Panc1 (cell line): ENCODE results near the gene ADPGK. TPM values are rescaled to one million over a fixed set of nuclear protein-coding genes. Genes with fewer than 3 reads are reported as not detected.

Source experiments
- ATAC-seq: fragments of 200-7000 bp; cut with Tn5 transposase; 2 replicates; pipeline ENCODE4 v1.9.1; 2020; ENCODE audit warnings: mild to moderate bottlenecking, moderate library complexity
- BruUV-seq: library from RNA; stranded (reverse); fragments of 400-500 nt; replicated peaks from 2 replicates; lab custom pipeline; 2021; lab: Mats Ljungman, UMichigan
- CTCF ChIA-PET: fragments of 300-600 bp; sonication (Branson Sonifier 250); formaldehyde crosslinking; loops from one replicate; lab custom pipeline; 2022; ENCODE audit warnings: antibody characterized with exemption; lab: Charles Lee
- POLR2A ChIA-PET: fragments of 300-600 bp; sonication (Branson Sonifier 250); formaldehyde crosslinking; loops from one replicate; lab custom pipeline; 2022; ENCODE audit warnings: antibody characterized with exemption; lab: Charles Lee
- DNase-seq: peaks from one replicate; pipeline ENCODE4 v3.0.0-alpha.2; 2010; ENCODE audit warnings: low read depth, low spot score
- H3K27ac ChIP-seq: 2 replicates; pipeline ENCODE4 v1.5.1; 2011; ENCODE audit warnings: mild to moderate bottlenecking, low read length, inconsistent platforms
- H3K27me3 ChIP-seq: fragments of 200-500 bp; sonication (Bioruptor generic); 2 replicates; pipeline ENCODE4 v1.6.0; 2014; ENCODE audit warnings: low read length, inconsistent platforms; ENCODE audit not compliant: control insufficient read depth, insufficient read depth
- H3K36me3 ChIP-seq: fragments of 200-500 bp; sonication (Bioruptor generic); 2 replicates; pipeline ENCODE4 v1.5.1; 2014; ENCODE audit warnings: inconsistent platforms, mild to moderate bottlenecking, low read length, moderate library complexity; ENCODE audit not compliant: control insufficient read depth, insufficient read depth
- H3K4me1 ChIP-seq: 2 replicates; pipeline ENCODE4 v1.5.1; 2011; ENCODE audit warnings: inconsistent platforms, mild to moderate bottlenecking, low read length, moderate library complexity; ENCODE audit not compliant: control insufficient read depth, insufficient read depth
- H3K4me3 ChIP-seq, 2 experiments: 2 replicates each; pipeline ENCODE4 v1.5.1; 2011 to 2012; ENCODE audit warnings: low read depth in 2 of 2, low read length in 2 of 2, mild to moderate bottlenecking in 2 of 2, inconsistent platforms in 1 of 2, moderate library complexity in 1 of 2
- H3K9me3 ChIP-seq: fragments of 200-500 bp; sonication (Bioruptor generic); 2 replicates; pipeline ENCODE4 v1.5.1; 2014; ENCODE audit warnings: low read depth, mild to moderate bottlenecking, inconsistent platforms, low read length, moderate library complexity; ENCODE audit not compliant: control insufficient read depth, insufficient read depth
- CTCF ChIP-seq: fragments of 450-650 bp; IDR thresholded peaks from 2 replicates; pipeline ENCODE4 v1.5.1; 2017; ENCODE audit warnings: mild to moderate bottlenecking
- POLR2AphosphoS5 ChIP-seq: IDR thresholded peaks from 2 replicates; pipeline ENCODE4 v1.6.1; 2012; ENCODE audit warnings: mild to moderate bottlenecking, low read depth, low read length, moderate library complexity
- SIN3A ChIP-seq: IDR thresholded peaks from 2 replicates; pipeline ENCODE4 v1.6.1; 2012; ENCODE audit warnings: low read depth, mild to moderate bottlenecking, low read length, moderate library complexity, borderline replicate concordance; ENCODE audit not compliant: insufficient read depth
- TCF7L2 ChIP-seq: IDR thresholded peaks from 2 replicates; pipeline ENCODE4 v1.6.1; 2011; ENCODE audit warnings: mild to moderate bottlenecking, low read depth, low read length, inconsistent platforms
- in situ Hi-C: cut with HindIII; loops from 2 replicates; pipeline ENCODE4 v1.10.0; 2016; ENCODE audit warnings: low sequenced_read_pairs, low pct_unique_long_range_greater_than_20kb
- intact Hi-C: fragments of 100-400 bp; cut with micrococcal nuclease; formaldehyde crosslinking; loops from one replicate; pipeline ENCODE4 v1.10.0; 2022; ENCODE audit not compliant: unreplicated experiment
- total RNA-seq: library from RNA; stranded (reverse); gene quantifications from one replicate; pipeline ENCODE4 v1.2.1, GENCODE V29; 2021; ENCODE audit not compliant: unreplicated experiment
- TF ChIP-seq, protein P1 (sequence below), 2 experiments: IDR thresholded peaks; 2 replicates each; pipeline ENCODE4 v1.6.1; 2011 to 2012; ENCODE audit warnings: low read depth in 2 of 2, control low read depth in 1 of 2, low read length in 1 of 2, mild to moderate bottlenecking in 1 of 2, moderate library complexity in 1 of 2; ENCODE audit not compliant: insufficient read depth in 1 of 2

The ADPGK gene
- total RNA-seq, 1 experiment from 2014 or later, result 63.1 TPM

DNA sequence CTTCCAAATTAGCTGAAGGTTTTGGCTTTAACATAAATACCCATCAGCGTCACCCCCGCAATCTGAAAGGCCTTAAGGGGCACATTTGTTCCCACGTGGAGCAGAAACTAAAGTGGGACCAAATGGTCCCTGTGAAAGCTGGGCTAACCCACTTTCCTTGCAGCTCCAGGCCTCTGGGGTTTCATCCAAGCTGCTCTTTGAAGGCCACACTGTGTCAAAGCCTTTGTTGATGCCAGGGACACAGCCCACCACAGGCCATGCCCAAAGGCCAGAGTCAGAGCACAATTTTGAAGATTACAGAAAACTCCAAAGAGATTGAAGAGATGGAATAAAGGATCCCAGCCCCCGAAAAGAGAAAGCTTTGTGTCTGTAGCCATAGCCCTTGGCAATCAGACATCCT is 2.7 kb upstream of the ADPGK start:
- in situ Hi-C loops, result no loop called here
- ChIA-PET CTCF (no interaction called here), POLR2A (no interaction called here)
- intact Hi-C loops, result no loop called here
- Histone ChIP-seq H3K4me3 (no peak overlapping the region), H3K4me1 (peaks cover 5% of the 10 kb centered on the region), H3K27me3 (peaks cover 4% of the 10 kb centered on the region; the same call in 1 of the 2 replicates), H3K9me3 (no peaks in the 10 kb centered on the region), H3K27ac (no peak overlapping the region), H3K36me3 (no peaks in the 10 kb centered on the region)
- no peak for TF ChIP-seq SIN3A
- TF ChIP-seq, protein P1, sequence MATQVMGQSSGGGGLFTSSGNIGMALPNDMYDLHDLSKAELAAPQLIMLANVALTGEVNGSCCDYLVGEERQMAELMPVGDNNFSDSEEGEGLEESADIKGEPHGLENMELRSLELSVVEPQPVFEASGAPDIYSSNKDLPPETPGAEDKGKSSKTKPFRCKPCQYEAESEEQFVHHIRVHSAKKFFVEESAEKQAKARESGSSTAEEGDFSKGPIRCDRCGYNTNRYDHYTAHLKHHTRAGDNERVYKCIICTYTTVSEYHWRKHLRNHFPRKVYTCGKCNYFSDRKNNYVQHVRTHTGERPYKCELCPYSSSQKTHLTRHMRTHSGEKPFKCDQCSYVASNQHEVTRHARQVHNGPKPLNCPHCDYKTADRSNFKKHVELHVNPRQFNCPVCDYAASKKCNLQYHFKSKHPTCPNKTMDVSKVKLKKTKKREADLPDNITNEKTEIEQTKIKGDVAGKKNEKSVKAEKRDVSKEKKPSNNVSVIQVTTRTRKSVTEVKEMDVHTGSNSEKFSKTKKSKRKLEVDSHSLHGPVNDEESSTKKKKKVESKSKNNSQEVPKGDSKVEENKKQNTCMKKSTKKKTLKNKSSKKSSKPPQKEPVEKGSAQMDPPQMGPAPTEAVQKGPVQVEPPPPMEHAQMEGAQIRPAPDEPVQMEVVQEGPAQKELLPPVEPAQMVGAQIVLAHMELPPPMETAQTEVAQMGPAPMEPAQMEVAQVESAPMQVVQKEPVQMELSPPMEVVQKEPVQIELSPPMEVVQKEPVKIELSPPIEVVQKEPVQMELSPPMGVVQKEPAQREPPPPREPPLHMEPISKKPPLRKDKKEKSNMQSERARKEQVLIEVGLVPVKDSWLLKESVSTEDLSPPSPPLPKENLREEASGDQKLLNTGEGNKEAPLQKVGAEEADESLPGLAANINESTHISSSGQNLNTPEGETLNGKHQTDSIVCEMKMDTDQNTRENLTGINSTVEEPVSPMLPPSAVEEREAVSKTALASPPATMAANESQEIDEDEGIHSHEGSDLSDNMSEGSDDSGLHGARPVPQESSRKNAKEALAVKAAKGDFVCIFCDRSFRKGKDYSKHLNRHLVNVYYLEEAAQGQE (IDR thresholded peaks at IDR 0.05; ENCODE audit: insufficient read depth in 1 of 2, low read depth in 2 of 2, low read length in 1 of 2), result no peak
- TF ChIP-seq POLR2AphosphoS5, result no peak
- TF ChIP-seq TCF7L2, result no peak
- TF ChIP-seq CTCF, result no peak
- no peak for ATAC-seq
- DNase-seq, result no peak
- no TSS peak for BruUV-seq

- ChIA-PET CTCF (no interaction called here), POLR2A (no interaction called here)
- intact Hi-C loops (no loop called here), in situ Hi-C loops (no loop called here)
- BruUV-seq, result no TSS peak
- no peak for TF ChIP-seq SIN3A
- TF ChIP-seq, protein P1 (IDR thresholded peaks at IDR 0.05; ENCODE audit: insufficient read depth in 1 of 2, low read depth in 2 of 2, low read length in 1 of 2), result no peak
- ATAC-seq, result no peak
- H3K9me3 ChIP-seq, result no peaks in the 10 kb centered on the region
- peaks cover 4% of the 10 kb centered on the region; the same call in 1 of the 2 replicates for H3K27me3 ChIP-seq
- no peak overlapping the region for H3K27ac ChIP-seq
- no peak for DNase-seq
- H3K4me1 ChIP-seq, result peaks cover 5% of the 10 kb centered on the region
- no peaks in the 10 kb centered on the region for H3K36me3 ChIP-seq
- no peak overlapping the region for H3K4me3 ChIP-seq
These were observed 2.3 kb upstream of the ADPGK start for GRCh38 chr15:72785841-72786240.
